ENCODE results near the gene RGS11.

- TF ChIP-seq CTCF (IDR thresholded peaks at IDR 0.05; ENCODE audit: low read depth, low read length) (no peak), EZH2phosphoT487 (IDR thresholded peaks at IDR 0.05; ENCODE audit: low read depth) (no peak)
Measured at GRCh38 chr16:297832-298231, 22.1 kb upstream of the RGS11 start.

Data from OCI-LY3 (cell line).